Activated gamma-delta T cell (primary cell): ENCODE results near the gene PRLR.
"Not testable (repeated sequence)": the region's sequence is repeated elsewhere in the genome, so short reads cannot be mapped to it uniquely, and the experiment has no call there.

Source experiments
- DNase-seq: peaks from one replicate; lab custom pipeline; 2025; lab: John Stamatoyannopoulos, UW

PRLR gene

DNA sequence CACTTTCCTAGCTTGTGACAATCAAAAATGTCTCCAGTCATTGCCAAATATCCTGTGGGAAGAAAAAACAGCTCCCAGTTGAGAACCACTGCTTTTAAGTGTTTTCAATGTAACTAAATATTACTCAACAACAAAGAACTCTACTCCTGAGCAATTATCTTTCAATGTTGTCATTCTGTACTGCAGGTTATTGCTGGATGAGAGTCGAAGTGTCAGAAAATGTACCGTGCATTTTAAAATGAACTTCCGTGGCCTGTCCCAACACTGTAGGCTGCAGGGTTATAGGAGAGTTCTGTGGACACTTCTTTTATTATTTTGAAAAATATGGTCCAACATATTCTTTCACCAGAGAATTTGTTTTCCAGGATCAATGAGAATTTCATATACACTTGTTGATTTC, 147.8 kb downstream of the PRLR start:
- no peak for DNase-seq

DNA sequence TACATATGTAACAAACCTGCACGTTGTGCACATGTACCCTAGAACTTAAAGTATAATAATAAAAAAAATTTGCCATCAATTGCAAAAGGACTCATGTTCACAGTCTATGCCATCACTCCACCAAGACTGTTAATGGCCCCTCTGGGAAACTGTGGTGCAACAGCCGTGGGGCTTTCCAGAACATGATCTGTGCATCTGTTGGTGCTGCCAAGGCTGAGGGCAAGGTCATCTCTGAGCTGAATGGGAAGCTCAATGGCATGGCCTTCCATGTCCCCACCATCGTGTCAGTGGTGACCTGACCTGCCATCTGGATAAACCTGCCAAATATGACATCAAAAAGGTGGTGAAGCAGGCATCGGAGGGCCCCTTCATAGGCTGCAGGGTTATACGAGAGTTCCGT, 149.2 kb downstream of the PRLR start:
- no peak for DNase-seq

DNA sequence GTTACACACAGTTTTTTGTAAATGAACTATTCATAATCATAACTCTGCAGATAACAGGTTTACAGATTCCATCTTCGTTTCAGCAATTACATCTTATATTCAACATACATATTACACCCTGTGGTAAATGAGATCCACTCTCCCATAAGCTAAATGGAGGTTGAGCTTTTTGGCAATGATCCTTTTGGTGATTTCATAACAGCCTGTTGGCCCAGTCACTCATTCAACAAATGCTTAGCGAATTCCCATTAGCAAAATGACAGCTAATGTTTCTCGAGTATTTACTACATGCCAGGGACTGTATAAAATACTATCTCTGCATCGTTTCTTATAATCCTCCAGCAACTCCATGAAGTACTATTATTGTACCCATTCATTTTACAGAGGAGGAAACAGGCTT, 157.1 kb downstream of the PRLR start:
- DNase-seq, result no peak

DNA sequence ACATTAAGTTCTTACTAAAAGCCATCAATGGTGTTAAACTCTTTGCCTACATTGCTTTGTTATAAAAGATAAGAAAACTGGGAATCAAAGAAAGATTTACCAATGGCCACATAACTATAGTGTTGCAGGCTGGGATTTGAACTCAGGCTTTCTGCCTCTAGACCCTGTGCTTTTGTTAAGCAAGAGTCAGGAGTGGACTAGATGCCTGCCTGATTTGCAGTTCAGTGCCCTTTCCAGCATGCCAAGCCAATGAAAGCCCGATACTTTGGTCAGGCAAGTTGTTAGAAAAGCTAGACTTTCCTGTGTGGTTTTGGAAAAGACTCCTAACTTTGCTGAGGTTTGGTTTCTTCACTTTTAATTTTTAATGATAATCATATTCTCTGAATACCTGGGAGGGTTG, 161.1 kb downstream of the PRLR start:
- no peak for DNase-seq

DNA sequence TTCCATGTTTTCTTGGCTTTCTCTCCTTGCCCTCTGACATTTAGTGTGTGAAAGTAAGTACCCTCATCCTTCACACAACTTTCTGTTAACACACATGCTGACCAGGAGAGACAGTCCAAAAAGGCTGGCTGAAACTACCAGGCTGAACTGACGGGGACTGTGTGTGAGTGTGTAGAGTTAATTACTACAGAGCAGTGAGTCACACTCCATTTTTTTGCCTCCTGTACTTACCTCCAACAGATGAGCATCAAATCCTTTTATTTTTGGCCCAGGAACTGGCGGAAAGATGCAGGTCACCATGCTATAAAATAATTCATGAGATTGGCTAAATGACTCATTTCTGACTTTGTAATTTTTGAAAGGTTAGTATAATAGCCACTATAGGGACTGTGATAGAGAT, 162.3 kb downstream of the PRLR start:
- no peak for DNase-seq

DNA sequence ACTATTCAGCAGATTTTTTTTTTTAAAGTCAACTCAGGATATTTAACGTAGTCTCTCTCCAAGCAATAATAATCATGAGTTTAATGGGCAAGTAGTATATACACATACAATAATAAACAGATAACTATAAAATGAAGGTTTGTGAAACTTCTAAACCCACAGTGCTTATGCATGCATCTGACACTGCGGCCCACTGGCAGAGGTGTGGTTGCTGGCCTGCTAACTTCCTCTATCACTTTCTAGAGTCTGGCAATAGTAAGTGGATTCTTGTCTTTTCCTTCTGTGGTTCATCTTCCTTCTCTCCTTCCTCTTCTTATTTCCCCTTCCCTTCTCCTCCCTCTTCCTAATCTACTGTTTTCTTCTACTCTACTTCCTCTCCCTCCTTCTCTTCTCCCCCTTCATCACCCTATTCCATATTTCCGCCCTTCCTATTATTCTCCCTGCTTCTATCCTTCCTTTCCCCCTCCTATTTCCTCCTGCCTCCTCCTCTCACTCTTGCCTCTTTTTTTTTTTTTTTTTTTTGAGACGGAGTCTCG, 164.0 kb downstream of the PRLR start:
- DNase-seq, result no peak

DNA sequence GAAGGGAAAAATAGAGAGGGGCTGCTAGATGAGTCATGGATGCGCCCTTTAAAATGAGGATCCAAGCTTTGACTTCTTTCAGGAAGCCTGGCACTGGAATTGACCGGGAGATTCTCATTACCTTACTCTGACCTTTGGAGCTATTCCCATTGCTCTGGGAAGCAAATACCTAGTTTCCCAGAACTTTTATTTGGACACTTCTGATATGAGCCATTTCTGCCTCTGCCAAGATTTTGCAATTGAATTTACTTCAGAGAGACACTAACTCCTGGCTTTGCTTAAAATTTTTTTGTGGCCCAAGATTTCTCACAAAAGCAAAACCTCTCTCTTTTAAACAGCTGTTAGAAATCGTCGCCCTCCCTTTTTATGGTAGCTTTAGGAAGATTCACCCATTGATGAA, 166.9 kb downstream of the PRLR start:
- no peak for DNase-seq

DNA sequence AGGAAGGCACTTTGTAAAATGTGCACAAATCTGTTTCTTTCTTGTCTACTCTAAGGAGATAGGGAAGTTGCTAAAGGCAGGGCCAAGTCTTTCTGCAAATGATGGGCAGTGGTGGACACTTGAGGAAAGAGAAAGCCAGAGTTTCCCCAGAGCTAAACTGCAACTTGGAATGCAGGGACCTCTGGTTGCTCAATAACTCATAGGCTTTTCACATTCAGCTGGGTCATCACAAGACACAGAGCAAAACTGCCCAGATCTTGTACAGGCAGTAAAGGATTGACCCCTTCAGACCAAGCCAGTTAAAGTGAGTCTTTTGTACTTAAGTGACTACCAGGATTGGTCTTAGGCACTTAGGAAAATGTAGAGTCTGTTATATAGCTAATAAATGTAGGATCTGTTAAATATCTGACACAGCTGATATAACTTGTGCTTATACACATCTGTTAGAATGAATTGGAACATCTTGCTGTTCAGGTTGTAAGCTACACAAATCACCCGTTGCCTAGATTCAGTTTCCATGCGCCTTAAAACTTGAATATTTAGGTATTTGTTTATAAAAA, 169.0 kb downstream of the PRLR start:
- no peak for DNase-seq

DNA sequence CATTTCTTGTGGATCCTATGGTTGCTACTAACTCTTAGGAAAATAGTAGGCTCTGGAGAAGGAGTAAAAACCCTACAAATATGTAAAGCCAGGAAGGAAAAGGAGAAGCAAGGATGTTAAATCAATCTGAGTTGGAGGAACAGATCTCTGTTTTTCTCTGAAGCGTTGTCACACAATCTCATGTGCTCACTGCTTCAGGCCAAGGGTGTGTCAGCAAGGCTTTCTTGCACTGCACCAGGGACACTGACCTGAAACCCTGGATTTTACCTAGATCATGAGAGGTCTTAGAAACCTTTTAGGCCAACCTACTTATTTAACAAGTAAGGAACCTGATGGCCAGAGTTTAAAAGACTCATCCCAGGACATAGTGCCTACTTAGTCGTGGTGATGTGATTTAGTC, 170.1 kb downstream of the PRLR start:
- DNase-seq, result no peak

DNA sequence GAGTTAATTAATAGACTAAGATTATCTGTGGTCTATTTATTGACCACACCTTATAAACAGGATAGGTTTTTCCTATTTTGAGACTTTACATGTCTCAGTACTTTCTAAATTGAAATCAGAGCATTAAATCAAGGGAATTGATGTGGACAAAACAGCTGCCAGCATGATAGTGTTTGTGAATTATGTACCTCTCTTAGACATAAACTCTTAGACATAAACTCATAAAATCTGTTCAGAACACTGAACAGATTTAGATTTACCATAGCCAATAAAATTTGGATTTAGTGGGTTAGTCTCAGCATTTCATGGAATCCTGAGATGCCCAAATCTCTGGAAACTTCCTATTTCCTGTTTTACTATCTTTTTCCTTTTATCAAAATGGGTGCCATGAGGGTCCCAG, 171.0 kb downstream of the PRLR start:
- no peak for DNase-seq

DNA sequence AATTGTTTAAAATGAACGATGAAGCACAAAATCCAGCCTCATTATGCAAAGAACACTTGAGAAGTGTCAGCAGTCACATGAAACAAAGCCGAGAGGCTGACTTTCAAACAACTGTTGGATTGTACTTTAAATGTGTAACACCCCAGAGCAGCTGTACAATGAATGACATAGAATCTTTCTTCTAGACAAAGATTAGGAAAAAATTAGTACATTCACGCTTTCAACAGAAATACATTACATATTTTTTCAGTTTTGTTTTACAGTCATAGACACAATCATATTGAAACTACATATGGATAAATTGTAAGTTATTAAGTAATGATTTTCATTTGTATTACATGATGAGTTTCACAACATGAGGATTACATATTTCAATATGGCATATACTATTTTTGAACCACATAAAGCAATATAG, 171.9 kb downstream of the PRLR start:
- DNase-seq, result no peak

DNA sequence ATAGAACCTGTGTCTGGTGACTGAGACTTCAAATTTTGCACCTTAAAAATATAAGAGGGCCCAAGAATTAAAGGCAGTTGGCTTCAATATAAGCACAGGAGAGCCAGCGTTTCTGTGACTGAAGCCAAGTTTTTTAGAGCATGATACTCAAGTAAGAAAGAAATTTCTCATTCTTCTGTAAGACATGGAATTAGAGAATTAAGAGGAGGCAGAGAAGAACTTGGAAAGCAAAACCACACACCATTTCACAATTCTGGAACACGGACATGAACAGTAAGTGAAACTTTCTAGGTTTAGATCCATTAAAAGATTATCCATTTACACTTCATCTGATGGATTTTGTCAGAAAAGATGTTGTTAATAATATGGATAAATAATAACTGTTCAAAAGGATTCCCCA, 173.6 kb downstream of the PRLR start:
- DNase-seq, result no peak

DNA sequence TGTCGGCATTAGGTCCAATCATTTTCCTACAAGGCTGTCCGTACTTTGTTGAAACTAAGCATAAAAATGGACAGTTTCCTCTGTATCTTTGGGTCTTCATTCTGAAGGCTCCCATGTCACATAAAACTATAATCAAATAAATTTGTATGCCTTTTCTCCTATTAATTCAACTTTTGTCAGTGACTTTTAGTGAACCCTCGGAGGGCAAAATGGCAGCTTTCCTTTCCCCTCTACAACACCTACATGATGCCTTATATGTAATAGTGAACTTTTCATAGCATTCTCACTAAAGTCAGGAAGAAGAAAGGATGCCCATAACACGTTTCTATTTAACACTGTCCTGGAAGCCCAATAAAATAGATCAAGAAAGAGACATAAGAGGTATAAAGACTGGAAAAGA, 177.4 kb downstream of the PRLR start:
- DNase-seq, result no peak

DNA sequence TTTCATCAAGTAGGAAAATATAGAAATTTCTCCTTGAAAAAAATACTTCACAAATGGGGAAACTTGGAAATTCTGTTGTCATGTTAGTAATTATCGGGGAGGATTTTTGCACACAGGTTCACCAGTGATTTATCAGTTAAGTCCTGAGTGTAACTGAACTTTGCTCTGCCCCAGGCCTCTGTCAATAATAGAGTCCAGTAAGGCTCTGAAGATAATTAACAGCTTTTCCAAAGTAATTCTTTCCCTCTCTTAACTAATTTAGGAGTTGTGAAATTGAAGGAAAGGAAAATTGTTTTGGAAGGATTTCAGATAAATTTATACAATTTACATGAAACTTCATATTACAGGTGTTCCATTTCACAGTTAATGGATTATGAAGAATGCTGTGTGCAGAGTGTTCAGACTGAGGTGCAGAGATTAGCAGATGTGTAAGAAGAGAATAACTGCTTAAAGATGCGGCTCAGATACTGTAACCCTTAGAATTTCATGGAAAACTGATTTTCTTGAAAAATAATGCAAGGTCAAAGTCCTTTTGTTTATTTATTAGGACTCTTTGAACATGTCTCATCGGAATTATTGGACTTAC, 179.7 kb downstream of the PRLR start:
- DNase-seq, result no peak

DNA sequence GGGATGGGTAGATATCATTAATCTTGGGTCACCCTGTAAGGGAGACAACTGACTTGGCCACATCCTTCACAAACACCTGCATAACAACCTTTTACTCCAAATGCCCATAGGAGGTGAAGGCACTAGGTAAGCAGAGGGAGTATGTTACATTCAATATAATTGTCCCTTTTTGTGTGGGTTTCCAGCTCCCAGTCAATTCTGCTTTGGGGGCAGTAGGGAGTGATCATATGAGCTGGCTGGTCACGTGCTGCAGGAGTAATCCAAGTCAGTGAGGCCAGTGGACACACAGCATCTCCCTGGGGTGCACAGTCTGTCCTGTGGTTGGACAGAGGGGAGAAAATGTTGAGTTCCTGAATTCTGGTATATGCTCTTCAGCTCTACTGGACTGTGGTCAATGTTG, 181.4 kb downstream of the PRLR start:
- DNase-seq, result no peak

DNA sequence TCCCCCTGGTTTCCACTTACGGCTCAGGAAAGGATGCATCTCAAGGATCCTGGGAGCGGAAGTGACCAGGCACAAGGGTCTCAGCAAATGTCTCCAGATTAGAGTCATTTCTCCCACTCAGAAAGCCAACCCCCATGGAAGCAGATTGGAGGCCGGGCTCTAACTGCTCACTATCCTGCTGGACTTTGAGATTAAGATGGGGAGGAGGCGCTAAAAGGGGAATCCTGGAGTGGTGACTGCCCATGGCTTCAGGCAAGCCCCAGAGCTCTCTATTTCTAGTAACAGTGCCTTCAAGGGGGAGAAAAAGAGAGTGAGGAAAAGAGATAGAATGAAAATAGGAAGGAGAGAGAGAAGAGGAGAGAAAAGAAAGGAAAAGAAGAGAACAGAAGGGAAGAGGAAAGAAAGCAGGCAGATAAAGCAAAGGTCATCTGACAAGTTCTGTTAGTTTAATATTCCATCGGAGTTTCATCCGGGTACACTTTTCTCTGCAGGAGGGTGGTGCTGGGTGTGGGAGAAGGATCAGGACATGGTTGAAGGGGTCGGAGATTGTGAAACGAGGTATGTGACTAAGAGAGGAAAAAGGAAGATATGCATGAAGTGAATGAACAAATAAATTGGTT, 182.4 kb downstream of the PRLR start, which contains the start of gene AGXT2:
Gene AGXT2, minus strand, starts transcription at position 165 of the 620 bp plus-strand sequence. Its CDS starts 57 bp downstream, at position 108.
- no peak for DNase-seq

DNA sequence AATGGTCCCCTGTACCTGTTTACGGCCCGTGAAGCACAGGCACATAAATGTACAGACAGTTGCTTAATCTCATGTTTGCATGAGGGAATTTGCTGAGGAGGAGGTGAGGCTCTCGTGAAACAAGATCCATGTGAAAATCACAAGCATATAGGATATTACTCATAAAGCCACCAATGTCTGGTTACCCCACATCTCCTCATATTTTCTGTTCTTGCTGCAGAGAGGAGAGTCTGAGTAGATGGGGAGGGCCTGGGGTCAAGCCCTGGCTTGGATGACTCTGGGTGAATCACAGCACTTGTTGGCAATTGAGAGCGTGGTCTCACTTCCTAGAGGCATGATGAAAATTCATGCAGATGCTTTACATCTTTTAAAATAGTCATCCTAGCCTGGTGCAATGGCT, 183.5 kb downstream of the PRLR start:
- no peak for DNase-seq

DNA sequence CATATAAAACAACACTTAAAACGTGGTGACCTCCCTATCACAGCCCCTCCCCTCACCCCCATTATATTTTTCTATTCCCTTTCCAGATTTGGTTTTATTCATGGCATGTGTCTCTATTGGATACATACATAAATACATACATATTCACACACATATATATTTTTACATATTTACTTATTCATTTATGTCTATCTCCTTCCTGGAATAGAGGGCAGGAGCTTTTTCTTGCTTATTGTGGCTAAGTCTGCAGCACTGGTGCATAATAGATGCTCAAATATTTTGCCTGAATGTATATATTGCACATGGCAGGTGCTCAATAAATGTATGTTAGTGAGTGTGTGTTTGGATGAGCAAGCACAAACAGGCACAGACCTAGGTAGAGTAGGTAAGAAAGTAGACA, 185.0 kb downstream of the PRLR start:
- DNase-seq, result no peak

DNA sequence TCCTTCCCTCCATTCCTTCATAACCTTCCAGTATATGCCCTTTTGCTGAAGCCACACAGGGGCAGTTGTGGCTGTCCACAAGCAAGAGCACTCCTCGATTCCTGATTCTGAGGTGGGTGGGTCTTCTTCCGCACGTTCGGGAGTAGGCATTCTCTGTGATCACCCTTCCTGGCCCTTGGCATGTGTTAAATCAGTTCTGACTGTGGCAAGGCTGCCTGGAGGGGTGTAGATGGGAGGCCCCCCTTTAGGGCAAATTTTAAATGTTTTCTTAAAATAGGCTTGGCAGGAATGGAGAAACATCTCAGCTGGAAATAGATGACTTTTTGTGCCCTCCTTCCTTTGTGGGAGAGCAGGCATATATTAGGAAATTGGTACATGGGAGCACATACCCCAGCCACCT, 185.6 kb downstream of the PRLR start:
- DNase-seq, result no peak

DNA sequence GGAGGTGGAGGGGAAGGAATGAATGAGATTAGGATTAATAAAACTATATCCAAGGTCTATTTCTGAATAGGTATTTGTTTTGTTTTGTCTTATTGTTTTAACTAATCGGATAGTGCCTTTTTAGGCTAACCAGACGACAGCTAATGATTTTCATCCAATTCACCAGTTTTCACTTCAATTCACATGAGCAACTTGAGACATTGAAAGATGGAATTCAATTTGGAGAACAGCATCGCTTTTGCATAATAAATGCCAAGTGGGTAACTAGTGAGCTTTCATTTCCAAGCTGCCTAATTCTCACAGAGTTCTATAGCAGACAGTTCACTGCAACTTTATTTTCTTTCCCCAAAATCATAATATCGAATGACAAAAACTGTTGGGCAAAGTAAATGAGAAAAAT, 187.5 kb downstream of the PRLR start:
- DNase-seq, result no peak

DNA sequence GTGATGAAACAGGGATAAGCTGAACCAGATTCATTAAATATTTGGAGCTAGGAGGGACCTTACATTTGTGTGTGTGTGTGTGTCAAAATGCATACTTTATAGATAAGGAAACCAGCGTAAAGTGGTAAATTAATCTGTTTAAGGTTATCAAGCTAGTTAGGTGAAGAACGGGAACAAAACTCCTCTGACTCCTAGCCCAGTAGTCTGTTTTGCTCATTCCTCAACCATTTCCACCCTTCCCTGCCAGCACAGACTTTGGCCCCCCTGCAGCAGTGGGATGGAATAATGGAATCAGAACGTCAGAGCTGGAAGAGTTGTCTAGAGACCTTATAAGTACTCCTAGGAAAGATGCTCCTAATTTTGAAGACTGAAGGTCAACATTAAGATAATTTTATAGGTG, 189.0 kb downstream of the PRLR start:
- DNase-seq, result no peak

DNA sequence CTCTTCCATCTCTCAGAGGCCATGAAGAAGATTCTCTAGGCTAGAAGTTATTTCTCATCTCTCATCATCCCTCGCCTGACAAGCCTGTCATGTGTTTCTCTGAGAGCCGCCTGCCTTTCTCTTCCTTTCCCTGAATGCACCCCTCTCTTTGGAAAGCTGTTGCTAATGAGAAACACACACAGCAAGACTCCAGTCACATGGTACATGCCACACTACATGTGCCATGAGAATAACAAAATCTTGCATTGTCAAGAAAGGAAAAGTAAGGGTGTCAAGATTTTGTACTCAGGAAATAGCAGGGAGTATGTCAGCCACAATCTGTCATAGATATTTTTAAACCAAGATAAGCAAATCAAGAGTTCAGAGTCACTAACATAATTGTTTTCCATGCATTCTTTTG, 191.4 kb downstream of the PRLR start:
- DNase-seq, result no peak

DNA sequence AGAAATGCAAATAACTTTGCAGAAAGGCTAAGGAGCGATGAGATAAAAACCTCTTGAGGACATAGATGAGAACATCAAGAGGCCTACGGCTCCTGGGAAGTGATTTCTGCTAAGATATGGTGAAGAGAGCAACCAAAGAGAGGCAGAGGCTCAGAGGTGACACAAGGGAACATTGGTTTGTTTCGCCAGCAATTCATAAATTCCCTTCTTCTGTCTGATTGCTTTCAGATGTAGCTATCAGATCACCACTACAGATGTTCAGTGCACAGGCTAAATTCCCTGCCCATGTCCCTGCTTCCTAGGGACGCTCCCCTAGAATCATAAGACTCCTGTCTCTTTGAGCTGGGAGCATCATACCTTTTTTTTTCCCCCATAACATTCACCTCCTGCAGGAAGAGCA, 193.8 kb downstream of the PRLR start:
- no peak for DNase-seq

DNA sequence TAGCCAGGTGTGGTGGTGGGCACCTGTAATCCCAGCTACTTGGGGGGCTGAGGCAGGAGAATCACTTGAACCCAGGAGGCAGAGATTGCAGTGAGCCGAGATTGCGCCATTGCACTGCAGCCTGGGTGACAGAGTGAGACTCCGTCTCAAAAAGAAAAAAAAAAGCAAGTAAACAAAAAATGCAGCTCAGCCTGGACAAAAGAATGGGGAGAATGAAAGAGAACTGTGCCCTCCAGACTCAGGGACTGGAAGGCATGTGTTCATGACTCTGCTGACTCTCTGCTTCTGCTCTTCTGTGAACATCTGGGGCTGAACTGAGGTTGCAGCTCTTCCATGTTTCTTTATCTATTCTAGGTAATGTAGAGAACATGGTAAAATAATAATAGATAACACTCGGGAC, 194.4 kb downstream of the PRLR start:
- DNase-seq, result not testable (repeated sequence)
